Cortex of kidney (tissue), 1 donor: ENCODE data around the gene AP2A2.

Experiments used
- DNase-seq: peaks from one replicate; lab custom pipeline; 2025; lab: John Stamatoyannopoulos, UW

The AP2A2 gene

GRCh38 chr11:925496-926301 is at the start of gene AP2A2:
Gene AP2A2, plus strand, starts transcription at chr11:925870. Its CDS starts 152 bp downstream, at chr11:926022.
- DNase-seq: no peak

- DNase-seq: no peak
Observed at GRCh38 chr11:876545-876944, 49.1 kb upstream of the AP2A2 start.

DNA sequence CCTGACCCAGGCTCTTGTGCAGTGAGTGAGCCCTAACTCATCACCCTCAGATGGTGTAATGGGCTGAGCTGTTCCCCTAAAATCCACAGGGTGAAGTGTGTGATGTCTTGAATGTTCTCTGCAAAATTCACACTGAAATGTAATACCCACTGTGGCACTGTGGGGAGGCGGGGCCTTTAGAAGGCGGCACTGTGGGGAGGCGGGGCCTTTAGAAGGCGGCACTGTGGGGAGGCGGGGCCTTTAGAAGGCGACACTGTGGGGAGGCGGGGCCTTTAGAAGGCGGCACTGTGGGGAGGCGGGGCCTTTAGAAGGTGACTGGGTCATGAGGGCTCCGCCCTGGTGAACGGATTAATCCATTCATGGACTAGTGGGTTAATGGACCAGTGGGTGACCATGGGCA is 48.1 kb upstream of the AP2A2 start:
- no peak for DNase-seq

DNA sequence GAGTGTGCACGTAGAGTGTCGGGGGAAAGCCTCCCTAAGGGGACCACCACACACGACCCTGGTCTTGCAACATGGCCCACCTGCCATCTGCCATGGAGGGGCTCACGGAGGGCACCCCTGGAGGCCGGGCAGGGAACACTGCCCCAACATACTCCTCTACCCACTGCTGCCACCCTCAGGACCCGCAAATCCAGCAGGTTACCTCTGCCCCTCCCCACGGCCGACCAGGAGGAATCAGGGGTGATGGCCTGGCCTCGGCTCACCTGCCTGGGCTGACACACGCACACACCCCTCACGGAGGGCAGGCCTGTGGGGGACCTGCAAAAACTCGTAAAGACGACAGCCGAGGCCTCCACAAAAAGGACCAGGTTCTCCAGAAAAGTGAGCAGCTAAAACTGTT is 45.2 kb upstream of the AP2A2 start:
- no peak for DNase-seq

GRCh38 chr11:882596-882995 is 43.1 kb upstream of the AP2A2 start:
- DNase-seq: no peak

- no peak for DNase-seq
Observed at GRCh38 chr11:883527-883926, 42.1 kb upstream of the AP2A2 start.

DNA sequence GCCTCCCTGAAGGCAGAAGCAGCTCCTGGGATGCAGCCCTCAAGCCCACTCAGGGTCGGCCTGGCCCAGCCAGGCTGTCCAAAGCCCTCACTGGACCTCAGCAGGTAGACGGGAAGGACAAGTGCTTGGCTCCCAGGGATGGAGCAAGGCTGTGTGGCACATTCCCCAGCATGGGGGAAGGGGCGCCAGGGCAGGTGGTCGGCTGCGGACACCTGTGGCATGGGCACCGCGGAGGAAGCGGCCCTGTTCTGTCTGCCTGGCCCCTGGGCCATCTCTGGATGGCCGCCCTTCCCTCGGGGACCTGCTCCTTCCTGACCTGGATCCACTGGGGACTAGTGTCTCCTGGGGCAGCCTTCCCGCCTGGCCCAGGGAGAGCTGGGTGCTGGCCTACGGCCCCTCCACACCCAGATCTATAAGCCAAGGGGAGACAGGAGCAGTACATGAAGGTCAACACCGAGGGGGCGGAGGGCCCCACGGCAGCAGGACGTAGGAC is 41.0 kb upstream of the AP2A2 start:
- no peak for DNase-seq

GRCh38 chr11:886568-886967 is 39.1 kb upstream of the AP2A2 start:
- no peak for DNase-seq

- no peak for DNase-seq
Observed at GRCh38 chr11:887589-887988, 38.1 kb upstream of the AP2A2 start.

DNA sequence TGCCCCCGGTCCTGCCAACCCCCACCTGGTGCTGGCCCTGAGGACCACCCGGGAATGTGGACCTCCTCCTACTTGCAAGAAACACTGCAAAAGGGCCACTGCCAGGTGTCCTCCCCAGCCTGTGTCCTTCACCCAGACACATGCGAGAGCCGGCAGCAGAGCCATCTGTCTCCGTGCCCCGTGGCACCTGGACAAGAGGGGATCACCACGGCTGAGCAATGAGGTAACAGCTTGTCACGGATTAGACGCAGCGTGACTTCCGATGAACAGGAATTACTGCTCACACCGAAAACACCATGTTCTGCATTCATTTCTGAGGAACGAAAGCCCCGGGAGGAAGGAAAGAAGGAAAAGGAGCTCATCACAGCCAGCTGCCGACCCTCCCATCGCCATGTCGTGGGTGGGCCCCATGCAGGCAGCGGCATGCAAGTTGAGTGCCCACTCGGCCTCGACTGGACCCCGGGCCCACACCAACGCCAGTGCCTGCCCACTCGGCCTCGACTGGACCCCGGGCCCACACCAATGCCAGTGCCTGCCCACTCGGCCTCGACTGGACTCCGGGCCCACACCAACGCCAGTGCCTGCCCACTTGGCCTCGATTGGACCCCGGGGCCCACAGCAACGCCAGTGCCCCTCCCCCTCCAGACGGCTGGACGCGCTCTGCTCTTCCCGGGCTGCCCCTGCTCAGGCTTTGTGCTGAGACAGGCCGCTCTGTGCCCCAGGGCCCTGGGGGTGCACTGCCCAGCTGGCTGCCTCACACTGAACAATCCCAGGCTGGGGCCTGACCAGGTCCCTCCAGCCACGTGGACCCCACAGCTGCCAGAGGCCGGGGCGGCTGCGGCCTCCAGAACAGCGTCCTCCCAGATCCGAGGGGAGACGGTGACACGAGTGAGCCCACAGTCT is 37.1 kb upstream of the AP2A2 start:
- DNase-seq: no peak

DNA sequence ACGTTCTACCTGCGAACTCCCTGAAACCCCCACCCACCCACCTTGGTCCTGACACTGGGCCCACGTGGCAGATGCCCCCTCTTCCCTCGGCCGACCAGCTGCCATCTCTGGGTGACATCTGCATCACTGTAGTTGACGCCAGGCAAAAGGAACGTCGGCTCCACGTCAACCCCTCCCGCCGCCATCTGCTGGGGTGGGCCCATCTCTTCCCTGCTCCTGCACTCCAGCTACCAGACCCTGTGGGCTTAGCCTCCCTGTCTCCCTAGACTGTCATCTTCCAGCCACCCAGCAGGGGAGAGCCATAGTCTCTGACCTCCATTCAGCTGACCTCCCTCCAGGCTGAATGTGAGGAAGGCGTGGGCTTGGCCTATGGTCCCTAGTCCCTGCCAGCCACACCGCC is 36.4 kb upstream of the AP2A2 start:
- DNase-seq: no peak

GRCh38 chr11:889687-890475 is 35.8 kb upstream of the AP2A2 start:
- no peak for DNase-seq

GRCh38 chr11:890794-891540 is 34.7 kb upstream of the AP2A2 start:
- no peak for DNase-seq

GRCh38 chr11:893008-893654 is 32.5 kb upstream of the AP2A2 start:
- no peak for DNase-seq

DNA sequence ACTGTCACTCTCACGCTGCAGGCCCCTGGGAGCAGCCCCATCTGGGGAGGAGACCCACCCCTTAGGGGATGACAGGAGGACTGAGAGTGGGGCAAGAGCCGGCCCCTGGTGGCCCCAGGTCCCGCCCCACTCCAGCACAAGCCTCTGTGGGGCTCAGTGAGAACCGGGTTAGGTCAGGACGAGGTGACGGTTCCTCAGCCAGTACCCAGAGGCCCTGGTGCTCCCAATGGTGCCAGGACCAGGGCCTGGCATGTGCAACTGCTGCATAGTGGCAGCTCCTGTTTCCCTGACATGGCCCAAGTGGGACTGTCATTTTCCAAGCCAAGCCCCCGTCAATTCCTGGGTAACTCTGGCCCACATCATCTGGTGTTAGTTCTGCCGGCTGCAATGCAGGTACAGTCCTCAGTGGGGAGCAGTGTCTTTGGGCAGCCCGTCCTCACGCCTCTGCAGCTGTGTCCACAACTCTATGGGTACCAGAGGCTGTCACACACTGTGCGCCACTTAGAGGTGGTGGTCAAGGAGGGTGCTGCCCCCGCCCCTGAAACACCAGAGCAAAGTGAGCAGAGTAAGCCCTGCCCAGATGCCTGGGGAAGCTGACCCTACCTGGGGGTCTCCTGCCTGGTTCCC is 31.0 kb upstream of the AP2A2 start:
- DNase-seq: no peak

GRCh38 chr11:895331-896110 is 30.1 kb upstream of the AP2A2 start:
- DNase-seq: no peak

DNA sequence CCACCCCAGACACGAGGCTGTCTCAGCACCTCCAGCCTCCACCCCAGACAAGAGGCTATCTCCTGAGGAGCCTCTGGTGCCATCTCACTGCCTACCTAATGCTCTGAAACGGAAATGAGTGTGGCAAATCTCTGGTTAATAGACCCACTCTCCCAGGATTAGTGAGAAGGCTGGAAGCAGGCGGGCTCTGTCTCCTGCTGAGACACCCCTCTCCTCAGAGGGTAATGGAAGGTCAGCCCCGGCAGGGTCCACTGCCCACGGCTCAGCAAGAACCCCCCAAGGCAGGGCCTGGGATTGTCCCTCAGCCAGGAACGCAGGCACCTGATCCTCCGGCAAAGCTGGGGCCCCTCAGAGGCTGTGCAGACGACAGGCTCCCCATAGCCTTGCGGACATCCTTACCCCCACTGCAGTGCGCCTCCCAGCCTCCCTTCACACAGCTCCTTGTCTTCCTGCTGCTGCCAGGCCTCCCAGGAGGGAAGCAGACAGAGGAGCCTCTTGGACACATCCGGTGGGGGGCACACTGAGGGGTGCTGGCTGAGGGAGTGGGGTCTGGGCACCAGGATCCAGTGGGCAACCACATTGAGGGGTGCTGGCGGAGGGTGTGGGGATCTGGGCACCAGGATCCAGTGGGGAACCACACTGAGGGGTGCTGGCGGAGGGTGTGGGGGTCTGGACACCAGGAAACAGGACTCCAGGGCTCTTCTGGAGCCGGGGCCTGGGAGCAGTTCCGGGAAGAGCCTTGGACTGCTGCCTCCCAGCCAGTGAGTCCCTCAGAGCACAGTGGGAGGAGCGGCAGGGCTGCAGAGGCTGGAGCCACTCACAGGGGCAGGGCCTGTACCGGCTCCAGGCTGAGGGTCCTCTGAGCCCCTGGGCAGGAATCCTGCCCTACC is 28.2 kb upstream of the AP2A2 start:
- DNase-seq: no peak

DNA sequence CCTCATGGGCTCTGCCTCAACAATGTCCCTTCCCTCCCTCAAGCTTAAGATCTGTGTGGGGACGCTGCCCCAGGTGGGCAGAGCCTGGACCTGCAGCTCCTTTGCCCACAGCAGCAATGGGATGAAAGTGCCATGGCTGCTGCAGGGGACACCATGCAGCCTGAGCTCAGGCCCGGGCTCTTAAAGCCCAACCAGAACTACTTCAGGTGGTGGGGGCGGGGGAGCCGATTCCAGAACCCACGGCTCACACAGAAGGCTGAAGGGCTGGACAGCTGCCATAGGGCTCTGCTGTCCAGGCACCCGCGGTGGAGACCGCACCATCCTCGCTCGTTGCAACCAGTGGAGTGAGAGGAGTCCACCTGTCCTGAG is 27.5 kb upstream of the AP2A2 start:
- no peak for DNase-seq
